SK-N-MC (cell line): ENCODE measurements around the gene ACO1.

ENCODE experiments used
- DNase-seq: peaks from one replicate; pipeline ENCODE4 v3.0.0-alpha.2; 2011; ENCODE audit warnings: low read depth, low spot score
- H3K27ac ChIP-seq: fragments of 200-600 bp; sonication (generic); 2 replicates; pipeline ENCODE4 v1.5.1; 2016; ENCODE audit warnings: mixed run types
- H3K36me3 ChIP-seq: fragments of 200-600 bp; sonication (generic); 2 replicates; pipeline ENCODE4 v1.6.1; 2017; ENCODE audit warnings: antibody characterized with exemption, low read length, mixed read lengths; ENCODE audit not compliant: insufficient read depth
- H3K4me3 ChIP-seq: fragments of 200-600 bp; sonication (generic); 2 replicates; pipeline ENCODE4 v1.5.1; 2016
- H3K9ac ChIP-seq: fragments of 200-600 bp; sonication (generic); 2 replicates; pipeline ENCODE4 v1.8.0; 2017; ENCODE audit warnings: mixed run types, mixed read lengths; ENCODE audit not compliant: insufficient read length
- H3K9me3 ChIP-seq: fragments of 200-600 bp; sonication (generic); 2 replicates; pipeline ENCODE4 v1.6.1; 2017; ENCODE audit warnings: low read depth, mild to moderate bottlenecking, antibody characterized with exemption, low read length, moderate library complexity, mixed read lengths
- EZH2 ChIP-seq: fragments of 200-600 bp; sonication (generic); IDR thresholded peaks from one replicate; pipeline ENCODE4 v1.6.1; 2017; ENCODE audit warnings: antibody characterized with exemption
- FOXP2 ChIP-seq: optimal IDR thresholded peaks from 2 replicates; pipeline ENCODE3; 2011; ENCODE audit warnings: mild to moderate bottlenecking, moderate library complexity; ENCODE audit not compliant: insufficient read depth; ENCODE audit errors: extremely low read length, control extremely low read depth
- POLR2AphosphoS5 ChIP-seq: IDR thresholded peaks from 2 replicates; pipeline ENCODE4 v1.6.1; 2012; ENCODE audit warnings: mild to moderate bottlenecking, low read depth, low read length, borderline replicate concordance

ACO1 gene

GRCh38 chr9:32434892-32435291, 50.4 kb downstream of the ACO1 start:
- Histone ChIP-seq H3K9me3 (no peaks in the 10 kb centered on the region), H3K27ac (no peak overlapping the region), H3K4me3 (no peak overlapping the region), H3K36me3 (peaks cover 10% of the 10 kb centered on the region), H3K9ac (no peak overlapping the region)
- no peak for DNase-seq
- TF ChIP-seq POLR2AphosphoS5 (no peak), FOXP2 (no peak), EZH2 (no peak)

GRCh38 chr9:32441678-32442077, 57.2 kb downstream of the ACO1 start:
- Histone ChIP-seq H3K9ac (no peak overlapping the region), H3K9me3 (no peaks in the 10 kb centered on the region), H3K36me3 (peaks cover 4% of the 10 kb centered on the region), H3K27ac (no peak overlapping the region), H3K4me3 (no peak overlapping the region)
- TF ChIP-seq EZH2, result no peak
- no peak for TF ChIP-seq FOXP2
- TF ChIP-seq POLR2AphosphoS5, result no peak
- no peak for DNase-seq

GRCh38 chr9:32442433-32442832, 58.0 kb downstream of the ACO1 start:
- TF ChIP-seq EZH2 (no peak), FOXP2 (no peak), POLR2AphosphoS5 (no peak)
- peaks cover 4% of the 10 kb centered on the region for H3K36me3 ChIP-seq
- no peak overlapping the region for H3K27ac ChIP-seq
- H3K9ac ChIP-seq, result no peak overlapping the region
- H3K9me3 ChIP-seq, result no peaks in the 10 kb centered on the region
- H3K4me3 ChIP-seq, result no peak overlapping the region
- DNase-seq, result no peak

- H3K9ac ChIP-seq, result no peak overlapping the region
- peaks cover 13% of the 10 kb centered on the region; the same call in 1 of the 2 replicates for H3K36me3 ChIP-seq
- H3K27ac ChIP-seq, result no peak overlapping the region
- no peaks in the 10 kb centered on the region for H3K9me3 ChIP-seq
- no peak overlapping the region for H3K4me3 ChIP-seq
- no peak for TF ChIP-seq POLR2AphosphoS5
- DNase-seq, result no peak
Observed at GRCh38 chr9:32449969-32450368, 65.5 kb downstream of the ACO1 start.

- Histone ChIP-seq H3K36me3 (peaks cover 10% of the 10 kb centered on the region; the same call in 1 of the 2 replicates), H3K9ac (no peak overlapping the region), H3K4me3 (no peak overlapping the region), H3K27ac (no peak overlapping the region), H3K9me3 (no peaks in the 10 kb centered on the region)
- no peak for DNase-seq
- TF ChIP-seq FOXP2 (no peak), EZH2 (no peak), POLR2AphosphoS5 (no peak)
Observed at GRCh38 chr9:32454280-32454679, 69.8 kb downstream of the ACO1 start.

GRCh38 chr9:32455738-32456137, 71.3 kb downstream of the ACO1 start:
- peaks cover 7% of the 10 kb centered on the region; the same call in 1 of the 2 replicates for H3K36me3 ChIP-seq
- H3K9me3 ChIP-seq, result no peaks in the 10 kb centered on the region
- H3K27ac ChIP-seq, result no peak overlapping the region
- H3K4me3 ChIP-seq, result no peak overlapping the region
- TF ChIP-seq EZH2 (no peak), FOXP2 (no peak), POLR2AphosphoS5 (no peak)
- no peak overlapping the region for H3K9ac ChIP-seq
- DNase-seq, result no peak

- no peaks in the 10 kb centered on the region for H3K9me3 ChIP-seq
- H3K4me3 ChIP-seq, result no peak overlapping the region
- H3K27ac ChIP-seq, result no peak overlapping the region
- TF ChIP-seq FOXP2 (no peak), EZH2 (no peak), POLR2AphosphoS5 (no peak)
- DNase-seq, result no peak
- H3K9ac ChIP-seq, result no peak overlapping the region
- peaks cover 4% of the 10 kb centered on the region; the same call in 1 of the 2 replicates for H3K36me3 ChIP-seq
Observed at GRCh38 chr9:32456564-32456963, 72.1 kb downstream of the ACO1 start.

GRCh38 chr9:32463500-32464293, 79.3 kb downstream of the ACO1 start:
- Histone ChIP-seq H3K9ac (no peak overlapping the region), H3K36me3 (no peaks in the 10 kb centered on the region), H3K9me3 (no peaks in the 10 kb centered on the region), H3K27ac (no peak overlapping the region), H3K4me3 (no peak overlapping the region)
- no peak for DNase-seq
- TF ChIP-seq POLR2AphosphoS5, result no peak
- no peak for TF ChIP-seq FOXP2
- no peak for TF ChIP-seq EZH2

- Histone ChIP-seq H3K36me3 (no peaks in the 10 kb centered on the region), H3K4me3 (no peak overlapping the region), H3K9me3 (no peaks in the 10 kb centered on the region), H3K27ac (no peak overlapping the region), H3K9ac (no peak overlapping the region)
- TF ChIP-seq FOXP2 (no peak), EZH2 (no peak), POLR2AphosphoS5 (no peak)
- DNase-seq, result no peak
Observed at GRCh38 chr9:32468740-32469139, 84.3 kb downstream of the ACO1 start.
